Liver (tissue), 9 donors: ENCODE data around the gene TLE1. TPM values are rescaled to one million over a fixed set of nuclear protein-coding genes. Genes with fewer than 3 reads are reported as not detected.

Source experiments
- DNase-seq: peaks from one replicate; pipeline ENCODE4 v3.0.0-alpha.2; 2017; ENCODE audit warnings: low spot score
- H3K27ac ChIP-seq, 2 donors: one replicate each; pipeline ENCODE4 v1.7.0; 2013; ENCODE audit warnings: inconsistent platforms in 2 of 2, low read length in 2 of 2, control low read depth in 1 of 2, low read depth in 1 of 2, mild to moderate bottlenecking in 1 of 2
- H3K27me3 ChIP-seq, 4 donors: one replicate each; pipeline versions ENCODE4 v1.6.1 to v1.7.0; 2013; ENCODE audit warnings: low read length in 3 of 4, inconsistent platforms in 1 of 4, mild to moderate bottlenecking in 1 of 4, moderate library complexity in 1 of 4; ENCODE audit not compliant: control insufficient read depth in 4 of 4, insufficient read depth in 4 of 4
- H3K36me3 ChIP-seq, 4 donors: one replicate each; pipeline versions ENCODE4 v1.6.1 to v1.7.0; 2013; ENCODE audit warnings: low read length in 3 of 4, mild to moderate bottlenecking in 3 of 4, low read depth in 1 of 4, moderate library complexity in 1 of 4; ENCODE audit not compliant: control insufficient read depth in 4 of 4, insufficient read depth in 3 of 4
- H3K4me1 ChIP-seq, 4 donors: one replicate each; pipeline versions ENCODE4 v1.6.1 to v1.7.0; 2013; ENCODE audit warnings: low read length in 3 of 4, mild to moderate bottlenecking in 3 of 4, moderate library complexity in 1 of 4; ENCODE audit not compliant: control insufficient read depth in 4 of 4, insufficient read depth in 4 of 4
- H3K4me3 ChIP-seq, 3 donors: one replicate each; pipeline versions ENCODE4 v1.6.1 to v1.7.0; 2013; ENCODE audit warnings: low read length in 3 of 3, control low read depth in 1 of 3, low read depth in 1 of 3, mild to moderate bottlenecking in 1 of 3
- H3K9ac ChIP-seq, 2 donors: one replicate each; pipeline ENCODE4 v1.7.0; 2013; ENCODE audit warnings: low read length in 2 of 2, mild to moderate bottlenecking in 2 of 2, moderate library complexity in 2 of 2, control low read depth in 1 of 2, low read depth in 1 of 2
- H3K9me3 ChIP-seq, 4 donors: one replicate each; pipeline versions ENCODE4 v1.6.1 to v1.7.0; 2013; ENCODE audit warnings: low read length in 3 of 4; ENCODE audit not compliant: control insufficient read depth in 4 of 4
- FOXA1 ChIP-seq: IDR thresholded peaks from 2 replicates; pipeline ENCODE4 v1.6.1; 2016; ENCODE audit warnings: antibody characterized with exemption
- FOXA2 ChIP-seq: IDR thresholded peaks from 2 replicates; pipeline ENCODE4 v1.6.1; 2016; ENCODE audit warnings: antibody characterized with exemption
- GABPA ChIP-seq, 2 donors: IDR thresholded peaks in 1 of 2; conservative IDR thresholded peaks in 1 of 2; 2 replicates each; pipeline ENCODE4 v1.6.1; 2016; ENCODE audit warnings: antibody characterized with exemption in 2 of 2, mild to moderate bottlenecking in 1 of 2, moderate library complexity in 1 of 2
- HNF4A ChIP-seq, 2 donors: conservative IDR thresholded peaks; 2 replicates each; pipeline ENCODE4 v1.6.1; 2016; ENCODE audit warnings: antibody characterized with exemption in 2 of 2, mild to moderate bottlenecking in 2 of 2
- HNF4G ChIP-seq: IDR thresholded peaks from 2 replicates; pipeline ENCODE4 v1.6.1; 2016; ENCODE audit warnings: antibody characterized with exemption
- NR2F2 ChIP-seq: IDR thresholded peaks from 2 replicates; pipeline ENCODE4 v1.6.1; 2016; ENCODE audit warnings: antibody characterized with exemption
- RAD21 ChIP-seq, 2 donors: IDR thresholded peaks; 2 replicates each; pipeline ENCODE4 v1.6.1; 2016; ENCODE audit warnings: antibody characterized with exemption in 2 of 2, mild to moderate bottlenecking in 2 of 2
- RXRA ChIP-seq, 2 donors: IDR thresholded peaks; 2 replicates each; pipeline ENCODE4 v1.6.1; 2017 to 2018; ENCODE audit warnings: antibody characterized with exemption in 2 of 2, mild to moderate bottlenecking in 1 of 2
- SP1 ChIP-seq: IDR thresholded peaks from 2 replicates; pipeline ENCODE4 v1.6.1; 2018; ENCODE audit warnings: antibody characterized with exemption, mild to moderate bottlenecking
- TAF1 ChIP-seq: conservative IDR thresholded peaks from 2 replicates; pipeline ENCODE4 v1.6.1; 2016; ENCODE audit warnings: antibody characterized with exemption, mild to moderate bottlenecking
- WGBS: extraction: QIAGEN DNeasy Blood & Tissue Kit; methylation state at CpG from one replicate; pipeline ENCODE4 v1.1.7; 2013; 5-methylcytosine and 5-hydroxymethylcytosine counted together
- polyA plus RNA-seq, 2 donors: library from polyadenylated mRNA; stranded (reverse) in 1 of 2; unstranded in 1 of 2; fragments of 200-250 nt in 1 of 2; fragments of >200 nt in 1 of 2; fragmentation: Nextera tagmentation in 1 of 2; extraction: Ambion mirVana in 1 of 2; gene quantifications; one replicate each; pipeline versions ENCODE4 v1.2.1 to v1.2.3, GENCODE V29; 2013 to 2015
- total RNA-seq, 2 donors: library from RNA; depleted of rRNA; stranded (reverse); fragments of >200 nt; gene quantifications; one replicate each; pipeline ENCODE4 v1.2.3, GENCODE V29; 2014
- TF ChIP-seq, protein P1 (sequence below): IDR thresholded peaks from 2 replicates; pipeline ENCODE4 v1.6.1; 2016; ENCODE audit warnings: antibody characterized with exemption
- TF ChIP-seq, protein P2 (sequence below): fragments of 150-350 bp; IDR thresholded peaks from 2 replicates; pipeline ENCODE4 v1.5.1; 2017; ENCODE audit warnings: improper control_type of control experiment, low read depth, low read length; ENCODE audit not compliant: missing input control
- TF ChIP-seq, protein P3 (sequence below): IDR thresholded peaks from 2 replicates; pipeline ENCODE4 v1.6.1; 2016; ENCODE audit warnings: antibody characterized with exemption
- TF ChIP-seq, protein P4 (sequence below): IDR thresholded peaks from 2 replicates; pipeline ENCODE4 v1.6.1; 2016; ENCODE audit warnings: antibody characterized with exemption
- donor health status: healthy.
- donor health status: healthy.
- donor health status: healthy.
- donor health status: healthy.
- donor health status: healthy.

TLE1 gene
- total and polyA plus RNA-seq, 4 donors = 25.2 to 45.4 (median 25.7) TPM

DNA sequence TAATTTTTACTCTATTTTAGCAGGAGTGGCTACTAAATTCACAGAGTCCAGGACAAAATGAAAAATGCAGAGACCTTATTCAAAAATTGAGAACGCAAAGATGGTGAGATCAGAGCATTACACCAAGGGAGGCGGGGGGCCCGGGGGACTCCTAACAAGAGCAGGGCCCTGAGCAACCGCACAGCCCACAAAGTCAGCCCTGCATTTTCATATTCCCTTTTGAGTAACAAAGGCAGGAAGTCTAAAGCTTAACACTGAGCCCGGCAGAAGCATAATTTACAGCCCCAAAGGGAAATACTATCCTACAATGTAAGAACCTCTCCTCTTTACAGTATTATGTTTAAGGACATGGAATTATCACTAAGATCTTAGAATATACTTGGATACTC, 69.4 kb downstream of the TLE1 start:
- DNase-seq = no peak
- H3K36me3 ChIP-seq = peaks cover 1 to 36% (median 24%) of the 10 kb centered on the region in 4 donors
- no peak overlapping the region for H3K4me3 ChIP-seq
- no peaks in the 10 kb centered on the region for H3K4me1 ChIP-seq
- H3K27ac ChIP-seq = no peak overlapping the region
- no peaks in the 10 kb centered on the region for H3K9me3 ChIP-seq
- TF ChIP-seq, protein P1, sequence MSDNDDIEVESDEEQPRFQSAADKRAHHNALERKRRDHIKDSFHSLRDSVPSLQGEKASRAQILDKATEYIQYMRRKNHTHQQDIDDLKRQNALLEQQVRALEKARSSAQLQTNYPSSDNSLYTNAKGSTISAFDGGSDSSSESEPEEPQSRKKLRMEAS = no peak
- TF ChIP-seq TAF1 = no peak
- TF ChIP-seq, protein P2, sequence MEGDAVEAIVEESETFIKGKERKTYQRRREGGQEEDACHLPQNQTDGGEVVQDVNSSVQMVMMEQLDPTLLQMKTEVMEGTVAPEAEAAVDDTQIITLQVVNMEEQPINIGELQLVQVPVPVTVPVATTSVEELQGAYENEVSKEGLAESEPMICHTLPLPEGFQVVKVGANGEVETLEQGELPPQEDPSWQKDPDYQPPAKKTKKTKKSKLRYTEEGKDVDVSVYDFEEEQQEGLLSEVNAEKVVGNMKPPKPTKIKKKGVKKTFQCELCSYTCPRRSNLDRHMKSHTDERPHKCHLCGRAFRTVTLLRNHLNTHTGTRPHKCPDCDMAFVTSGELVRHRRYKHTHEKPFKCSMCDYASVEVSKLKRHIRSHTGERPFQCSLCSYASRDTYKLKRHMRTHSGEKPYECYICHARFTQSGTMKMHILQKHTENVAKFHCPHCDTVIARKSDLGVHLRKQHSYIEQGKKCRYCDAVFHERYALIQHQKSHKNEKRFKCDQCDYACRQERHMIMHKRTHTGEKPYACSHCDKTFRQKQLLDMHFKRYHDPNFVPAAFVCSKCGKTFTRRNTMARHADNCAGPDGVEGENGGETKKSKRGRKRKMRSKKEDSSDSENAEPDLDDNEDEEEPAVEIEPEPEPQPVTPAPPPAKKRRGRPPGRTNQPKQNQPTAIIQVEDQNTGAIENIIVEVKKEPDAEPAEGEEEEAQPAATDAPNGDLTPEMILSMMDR = no peak
- TF ChIP-seq RAD21 (IDR thresholded peaks at IDR 0.05) = no peak
- TF ChIP-seq FOXA1 = no peak
- 74% methylated on average over 5 of the region's 5 CpGs for WGBS
- no peak overlapping the region for H3K9ac ChIP-seq
- H3K27me3 ChIP-seq = no peaks in the 10 kb centered on the region

DNA sequence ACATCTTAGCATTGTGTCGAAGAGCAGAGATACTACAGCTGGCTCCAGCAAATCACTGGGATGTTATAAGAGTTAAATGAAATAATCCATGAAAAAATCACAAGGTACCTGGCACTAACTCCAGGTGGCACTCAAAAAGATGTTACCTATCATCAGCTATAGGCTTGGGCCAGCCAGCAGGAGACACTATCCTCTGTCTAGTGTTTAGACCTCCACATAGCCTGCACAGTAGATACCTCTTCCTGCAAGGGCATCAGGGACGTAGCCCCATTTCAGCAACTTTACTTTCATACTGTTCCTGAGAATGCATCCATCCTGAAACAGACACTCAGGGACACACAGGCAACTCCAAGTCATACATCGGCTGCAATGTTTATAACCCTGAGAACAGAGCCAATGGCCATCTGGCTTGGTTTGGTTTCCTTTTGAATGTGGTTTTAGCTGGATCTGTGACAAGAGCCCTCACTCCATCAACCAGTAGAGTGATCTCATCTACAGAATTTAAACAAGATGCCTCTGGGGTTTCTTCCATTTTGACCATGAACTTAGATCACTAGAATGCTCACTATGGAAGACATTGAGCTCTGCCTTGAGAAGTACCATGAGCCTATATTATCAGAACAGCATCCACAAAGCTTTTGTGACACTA, 69.9 kb downstream of the TLE1 start:
- no peak overlapping the region for H3K27ac ChIP-seq
- TF ChIP-seq, protein P3, sequence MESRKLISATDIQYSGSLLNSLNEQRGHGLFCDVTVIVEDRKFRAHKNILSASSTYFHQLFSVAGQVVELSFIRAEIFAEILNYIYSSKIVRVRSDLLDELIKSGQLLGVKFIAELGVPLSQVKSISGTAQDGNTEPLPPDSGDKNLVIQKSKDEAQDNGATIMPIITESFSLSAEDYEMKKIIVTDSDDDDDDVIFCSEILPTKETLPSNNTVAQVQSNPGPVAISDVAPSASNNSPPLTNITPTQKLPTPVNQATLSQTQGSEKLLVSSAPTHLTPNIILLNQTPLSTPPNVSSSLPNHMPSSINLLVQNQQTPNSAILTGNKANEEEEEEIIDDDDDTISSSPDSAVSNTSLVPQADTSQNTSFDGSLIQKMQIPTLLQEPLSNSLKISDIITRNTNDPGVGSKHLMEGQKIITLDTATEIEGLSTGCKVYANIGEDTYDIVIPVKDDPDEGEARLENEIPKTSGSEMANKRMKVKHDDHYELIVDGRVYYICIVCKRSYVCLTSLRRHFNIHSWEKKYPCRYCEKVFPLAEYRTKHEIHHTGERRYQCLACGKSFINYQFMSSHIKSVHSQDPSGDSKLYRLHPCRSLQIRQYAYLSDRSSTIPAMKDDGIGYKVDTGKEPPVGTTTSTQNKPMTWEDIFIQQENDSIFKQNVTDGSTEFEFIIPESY = no peak
- TF ChIP-seq, protein P4, sequence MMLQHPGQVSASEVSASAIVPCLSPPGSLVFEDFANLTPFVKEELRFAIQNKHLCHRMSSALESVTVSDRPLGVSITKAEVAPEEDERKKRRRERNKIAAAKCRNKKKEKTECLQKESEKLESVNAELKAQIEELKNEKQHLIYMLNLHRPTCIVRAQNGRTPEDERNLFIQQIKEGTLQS = no peak
- no peak for TF ChIP-seq RXRA (IDR thresholded peaks at IDR 0.05)
- no peak for TF ChIP-seq TAF1
- no peak for TF ChIP-seq GABPA (IDR thresholded peaks at IDR 0.05 in 1 of 2, conservative IDR thresholded peaks at IDR 0.05 in 1 of 2)
- TF ChIP-seq HNF4A (conservative IDR thresholded peaks at IDR 0.05) = no peak
- no peak for TF ChIP-seq HNF4G
- TF ChIP-seq, protein P1 = no peak
- TF ChIP-seq RAD21 (IDR thresholded peaks at IDR 0.05) = peak in 1 of 2 donors; percentile 47

DNA sequence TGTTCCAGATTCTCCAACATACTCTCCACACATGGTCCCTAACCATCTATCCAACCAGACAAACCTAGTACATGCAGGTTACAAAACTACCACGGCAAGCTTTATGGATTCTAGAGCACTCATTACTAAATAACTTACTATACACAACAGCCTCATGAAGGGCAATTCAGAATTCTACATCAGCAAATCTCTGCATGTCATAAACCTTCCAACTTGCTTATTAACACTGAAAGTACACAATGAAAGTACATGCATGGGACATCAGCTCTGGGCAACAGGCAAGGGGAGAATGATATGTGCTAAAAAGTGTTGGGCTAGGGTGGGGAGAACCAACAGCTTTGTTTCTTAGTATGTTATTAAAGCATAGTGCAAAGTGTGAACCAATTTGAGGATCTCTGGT, 70.4 kb downstream of the TLE1 start:
- DNase-seq = no peak
- WGBS = 77% methylated on average over 1 of the region's 1 CpG
- no peaks in the 10 kb centered on the region for H3K27me3 ChIP-seq
- peaks cover 1 to 41% (median 30%) of the 10 kb centered on the region in 4 donors for H3K36me3 ChIP-seq
- no peak overlapping the region for H3K9ac ChIP-seq
- no peaks in the 10 kb centered on the region for H3K9me3 ChIP-seq
- H3K27ac ChIP-seq = no peak overlapping the region
- H3K4me3 ChIP-seq = no peak overlapping the region
- TF ChIP-seq SP1 (no peak), FOXA1 (no peak), FOXA2 (no peak), HNF4A (conservative IDR thresholded peaks at IDR 0.05) (no peak), TAF1 (no peak), NR2F2 (no peak), GABPA (IDR thresholded peaks at IDR 0.05 in 1 of 2, conservative IDR thresholded peaks at IDR 0.05 in 1 of 2) (no peak), HNF4G (no peak)
- TF ChIP-seq, protein P4 = no peak
- TF ChIP-seq, protein P2 = no peak
- H3K4me1 ChIP-seq = peaks cover 0 to 6% (median 0%) of the 10 kb centered on the region in 4 donors

More for the DNA sequence above, 69.9 kb downstream of the TLE1 start:
- 88% methylated on average over 3 of the region's 3 CpGs for WGBS
- Histone ChIP-seq H3K9me3 (no peaks in the 10 kb centered on the region), H3K27me3 (no peaks in the 10 kb centered on the region), H3K36me3 (peaks cover 1 to 37% (median 26%) of the 10 kb centered on the region in 4 donors), H3K4me3 (no peak overlapping the region), H3K9ac (no peak overlapping the region), H3K4me1 (peaks cover 0 to 2% (median 0%) of the 10 kb centered on the region in 4 donors)
- DNase-seq = no peak
